HAP-1 (cell line): ENCODE data around the gene EFCC1.

ENCODE experiments used
- DNase-seq, 2 experiments: peaks; one replicate each; pipeline ENCODE4 v3.0.0-alpha.2; 2016 to 2020; ENCODE audit warnings: low spot score in 2 of 2
- H3K27me3 ChIP-seq: fragments of 250-450 bp; sonication (Bioruptor Pico); 2 replicates; pipeline ENCODE4 v1.5.1; 2020; ENCODE audit warnings: low read depth, mild to moderate bottlenecking, moderate library complexity
- H3K36me3 ChIP-seq: fragments of 250-450 bp; sonication (Bioruptor Pico); replicated peaks from 2 replicates; pipeline ENCODE4 v1.5.1; 2020; ENCODE audit warnings: mild to moderate bottlenecking
- H3K4me1 ChIP-seq: fragments of 250-450 bp; sonication (Bioruptor Pico); 2 replicates; pipeline ENCODE4 v1.5.1; 2020; ENCODE audit warnings: mild to moderate bottlenecking
- H3K4me3 ChIP-seq: fragments of 250-450 bp; sonication (Bioruptor Pico); 2 replicates; pipeline ENCODE4 v1.5.1; 2020; ENCODE audit warnings: mild to moderate bottlenecking, moderate library complexity
- H3K9me3 ChIP-seq: fragments of 250-450 bp; sonication (Bioruptor Pico); 2 replicates; pipeline ENCODE4 v1.5.1; 2020; ENCODE audit warnings: mild to moderate bottlenecking, moderate library complexity
- in situ Hi-C: fragments of 300-500 bp; cut with MboI; formaldehyde crosslinking; loops from 3 replicates; pipeline ENCODE4 v1.14.3; 2020; ENCODE audit warnings: low sequenced_read_pairs, inconsistent platforms, mixed read lengths

Gene EFCC1

GRCh38 chr3:129014793-129015345 is 13.8 kb downstream of the EFCC1 start:
- Histone ChIP-seq H3K27me3 (no peaks in the 10 kb centered on the region), H3K4me3 (no peak overlapping the region), H3K9me3 (peaks cover 2% of the 10 kb centered on the region; the same call in 1 of the 2 replicates), H3K36me3 (no peaks in the 10 kb centered on the region), H3K4me1 (no peaks in the 10 kb centered on the region)
- no peak for DNase-seq
- in situ Hi-C loops, result no loop called here

- peaks cover 2% of the 10 kb centered on the region; the same call in 1 of the 2 replicates for H3K9me3 ChIP-seq
- DNase-seq, result no peak
- H3K27me3 ChIP-seq, result no peaks in the 10 kb centered on the region
- in situ Hi-C loops, result no loop called here
- H3K4me1 ChIP-seq, result no peaks in the 10 kb centered on the region
- H3K36me3 ChIP-seq, result no peaks in the 10 kb centered on the region
- H3K4me3 ChIP-seq, result no peak overlapping the region
Observed at GRCh38 chr3:129015388-129016105, 14.4 kb downstream of the EFCC1 start.

- Histone ChIP-seq H3K4me1 (no peaks in the 10 kb centered on the region), H3K27me3 (no peaks in the 10 kb centered on the region), H3K36me3 (no peaks in the 10 kb centered on the region), H3K9me3 (peaks cover 2% of the 10 kb centered on the region; the same call in 1 of the 2 replicates), H3K4me3 (no peak overlapping the region)
- in situ Hi-C loops, result no loop called here
- no peak for DNase-seq
Observed at GRCh38 chr3:129016356-129016719, 15.2 kb downstream of the EFCC1 start.

GRCh38 chr3:129016720-129017483 is 15.8 kb downstream of the EFCC1 start:
- DNase-seq, result no peak
- Histone ChIP-seq H3K4me1 (no peaks in the 10 kb centered on the region), H3K9me3 (peaks cover 2% of the 10 kb centered on the region; the same call in 1 of the 2 replicates)

GRCh38 chr3:129017484-129017899 is 16.4 kb downstream of the EFCC1 start:
- in situ Hi-C loops, result no loop called here

More at GRCh38 chr3:129016720-129017483, 15.8 kb downstream of the EFCC1 start:
- in situ Hi-C loops, result no loop called here
- H3K27me3 ChIP-seq, result no peaks in the 10 kb centered on the region
- H3K36me3 ChIP-seq, result no peaks in the 10 kb centered on the region
- H3K4me3 ChIP-seq, result no peak overlapping the region

GRCh38 chr3:129018271-129018670 is 17.2 kb downstream of the EFCC1 start:
- Histone ChIP-seq H3K36me3 (no peaks in the 10 kb centered on the region), H3K4me1 (no peaks in the 10 kb centered on the region), H3K4me3 (no peak overlapping the region), H3K27me3 (no peaks in the 10 kb centered on the region), H3K9me3 (no peaks in the 10 kb centered on the region)
- in situ Hi-C loops, result no loop called here
- no peak for DNase-seq

More at GRCh38 chr3:129017484-129017899, 16.4 kb downstream of the EFCC1 start:
- H3K4me1 ChIP-seq, result no peaks in the 10 kb centered on the region
- H3K36me3 ChIP-seq, result no peaks in the 10 kb centered on the region
- DNase-seq, result no peak
- H3K27me3 ChIP-seq, result no peaks in the 10 kb centered on the region
- H3K4me3 ChIP-seq, result no peak overlapping the region
- H3K9me3 ChIP-seq, result peaks cover 2% of the 10 kb centered on the region; the same call in 1 of the 2 replicates

- no peaks in the 10 kb centered on the region for H3K27me3 ChIP-seq
- in situ Hi-C loops, result no loop called here
- H3K4me1 ChIP-seq, result no peaks in the 10 kb centered on the region
- H3K36me3 ChIP-seq, result no peaks in the 10 kb centered on the region
- DNase-seq, result no peak
- H3K4me3 ChIP-seq, result no peak overlapping the region
- H3K9me3 ChIP-seq, result no peaks in the 10 kb centered on the region
Observed at GRCh38 chr3:129018751-129019150, 17.6 kb downstream of the EFCC1 start.

- in situ Hi-C loops, result no loop called here
- Histone ChIP-seq H3K36me3 (no peaks in the 10 kb centered on the region), H3K27me3 (no peaks in the 10 kb centered on the region), H3K9me3 (no peaks in the 10 kb centered on the region), H3K4me3 (no peak overlapping the region), H3K4me1 (no peaks in the 10 kb centered on the region)
- no peak for DNase-seq
Observed at GRCh38 chr3:129019266-129019665, 18.2 kb downstream of the EFCC1 start.

GRCh38 chr3:129020691-129021090 is 19.6 kb downstream of the EFCC1 start:
- in situ Hi-C loops, result no loop called here
- Histone ChIP-seq H3K27me3 (no peaks in the 10 kb centered on the region), H3K9me3 (no peaks in the 10 kb centered on the region), H3K4me1 (no peaks in the 10 kb centered on the region), H3K4me3 (no peak overlapping the region), H3K36me3 (no peaks in the 10 kb centered on the region)
- no peak for DNase-seq

- H3K36me3 ChIP-seq, result no peaks in the 10 kb centered on the region
- no peaks in the 10 kb centered on the region for H3K9me3 ChIP-seq
- no peaks in the 10 kb centered on the region for H3K27me3 ChIP-seq
- no peak for DNase-seq
- no peaks in the 10 kb centered on the region for H3K4me1 ChIP-seq
- no peak overlapping the region for H3K4me3 ChIP-seq
- in situ Hi-C loops, result no loop called here
Observed at GRCh38 chr3:129021140-129021551, 20.0 kb downstream of the EFCC1 start.

- in situ Hi-C loops, result no loop called here
- H3K4me3 ChIP-seq, result no peak overlapping the region
- no peak for DNase-seq
- peaks cover 5% of the 10 kb centered on the region for H3K4me1 ChIP-seq
- no peaks in the 10 kb centered on the region for H3K27me3 ChIP-seq
- no peaks in the 10 kb centered on the region for H3K36me3 ChIP-seq
- no peaks in the 10 kb centered on the region for H3K9me3 ChIP-seq
Observed at GRCh38 chr3:129022114-129023007, 21.3 kb downstream of the EFCC1 start.

GRCh38 chr3:129023008-129023358 is 21.9 kb downstream of the EFCC1 start:
- Histone ChIP-seq H3K4me3 (no peak overlapping the region), H3K4me1 (peaks cover 8% of the 10 kb centered on the region), H3K9me3 (no peaks in the 10 kb centered on the region), H3K36me3 (no peaks in the 10 kb centered on the region), H3K27me3 (no peaks in the 10 kb centered on the region)
- in situ Hi-C loops, result no loop called here
- DNase-seq, result no peak

- no peaks in the 10 kb centered on the region for H3K36me3 ChIP-seq
- H3K9me3 ChIP-seq, result no peaks in the 10 kb centered on the region
- H3K27me3 ChIP-seq, result no peaks in the 10 kb centered on the region
- in situ Hi-C loops, result no loop called here
- no peak for DNase-seq
- no peak overlapping the region for H3K4me3 ChIP-seq
- H3K4me1 ChIP-seq, result peaks cover 8% of the 10 kb centered on the region
Observed at GRCh38 chr3:129023909-129024308, 22.8 kb downstream of the EFCC1 start.
